Measurements from ENCODE around the gene ELOVL5.

DNA sequence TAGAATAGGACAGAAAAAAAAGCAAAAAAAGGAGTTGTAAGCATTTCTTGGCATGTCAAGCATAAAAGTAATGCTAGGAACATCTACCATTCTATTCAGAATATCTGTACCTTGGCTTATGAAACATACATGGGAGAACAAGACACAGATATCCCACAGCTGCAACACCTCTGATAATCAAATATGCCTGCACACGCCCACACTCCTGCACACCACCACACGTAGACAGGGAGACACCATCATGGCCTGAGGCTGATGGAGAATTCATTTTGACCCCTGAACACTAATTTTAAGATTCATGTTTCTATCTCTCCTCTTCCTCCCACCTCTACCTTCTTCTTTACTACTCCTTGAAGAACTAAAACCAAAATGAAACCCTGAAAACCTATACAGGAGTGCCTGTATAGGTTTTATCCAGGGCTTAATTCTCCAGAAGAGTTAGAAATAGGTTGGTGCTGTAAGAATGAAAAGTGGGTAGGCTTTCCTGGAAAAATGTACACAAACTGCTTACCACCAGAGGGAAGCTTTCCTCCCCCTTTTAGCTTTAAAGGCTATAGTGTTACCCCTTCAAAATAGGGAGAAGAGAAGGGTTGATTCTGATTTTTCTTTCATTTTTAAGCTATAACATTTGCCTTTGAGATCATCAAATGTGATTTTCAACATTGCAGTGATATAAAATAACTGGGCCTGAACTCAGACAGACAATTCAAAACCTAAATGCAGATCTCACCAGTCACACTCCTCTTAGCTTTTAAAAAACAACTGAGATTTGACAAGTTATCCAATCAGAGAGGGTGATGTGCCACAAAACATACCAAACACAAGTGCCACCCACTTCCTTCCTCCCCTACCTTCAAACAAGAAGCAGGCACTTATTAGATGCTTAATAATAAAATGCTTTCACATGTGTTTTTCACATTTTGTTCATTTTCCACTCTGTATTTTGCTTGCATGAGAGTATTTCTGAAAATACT lies 57.9 kb downstream of the ELOVL5 start:
- no peak for TF ChIP-seq TAF1 (IDR thresholded peaks at IDR 0.05; ENCODE audit: low read depth)
- TF ChIP-seq, protein P1, sequence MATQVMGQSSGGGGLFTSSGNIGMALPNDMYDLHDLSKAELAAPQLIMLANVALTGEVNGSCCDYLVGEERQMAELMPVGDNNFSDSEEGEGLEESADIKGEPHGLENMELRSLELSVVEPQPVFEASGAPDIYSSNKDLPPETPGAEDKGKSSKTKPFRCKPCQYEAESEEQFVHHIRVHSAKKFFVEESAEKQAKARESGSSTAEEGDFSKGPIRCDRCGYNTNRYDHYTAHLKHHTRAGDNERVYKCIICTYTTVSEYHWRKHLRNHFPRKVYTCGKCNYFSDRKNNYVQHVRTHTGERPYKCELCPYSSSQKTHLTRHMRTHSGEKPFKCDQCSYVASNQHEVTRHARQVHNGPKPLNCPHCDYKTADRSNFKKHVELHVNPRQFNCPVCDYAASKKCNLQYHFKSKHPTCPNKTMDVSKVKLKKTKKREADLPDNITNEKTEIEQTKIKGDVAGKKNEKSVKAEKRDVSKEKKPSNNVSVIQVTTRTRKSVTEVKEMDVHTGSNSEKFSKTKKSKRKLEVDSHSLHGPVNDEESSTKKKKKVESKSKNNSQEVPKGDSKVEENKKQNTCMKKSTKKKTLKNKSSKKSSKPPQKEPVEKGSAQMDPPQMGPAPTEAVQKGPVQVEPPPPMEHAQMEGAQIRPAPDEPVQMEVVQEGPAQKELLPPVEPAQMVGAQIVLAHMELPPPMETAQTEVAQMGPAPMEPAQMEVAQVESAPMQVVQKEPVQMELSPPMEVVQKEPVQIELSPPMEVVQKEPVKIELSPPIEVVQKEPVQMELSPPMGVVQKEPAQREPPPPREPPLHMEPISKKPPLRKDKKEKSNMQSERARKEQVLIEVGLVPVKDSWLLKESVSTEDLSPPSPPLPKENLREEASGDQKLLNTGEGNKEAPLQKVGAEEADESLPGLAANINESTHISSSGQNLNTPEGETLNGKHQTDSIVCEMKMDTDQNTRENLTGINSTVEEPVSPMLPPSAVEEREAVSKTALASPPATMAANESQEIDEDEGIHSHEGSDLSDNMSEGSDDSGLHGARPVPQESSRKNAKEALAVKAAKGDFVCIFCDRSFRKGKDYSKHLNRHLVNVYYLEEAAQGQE (IDR thresholded peaks at IDR 0.05; ENCODE audit: low read depth), result no peak
- TF ChIP-seq RAD21 (IDR thresholded peaks at IDR 0.05; ENCODE audit: low read depth), result no peak
- no peak for TF ChIP-seq EP300 (IDR thresholded peaks at IDR 0.05; ENCODE audit: borderline replicate concordance)
- TF ChIP-seq CREB1 (IDR thresholded peaks at IDR 0.05; ENCODE audit: low read depth), result no peak
- no peak for TF ChIP-seq TCF12 (IDR thresholded peaks at IDR 0.05; ENCODE audit: low read depth)
- TF ChIP-seq EGR1 (IDR thresholded peaks at IDR 0.05), result no peak
- TF ChIP-seq, protein P2, sequence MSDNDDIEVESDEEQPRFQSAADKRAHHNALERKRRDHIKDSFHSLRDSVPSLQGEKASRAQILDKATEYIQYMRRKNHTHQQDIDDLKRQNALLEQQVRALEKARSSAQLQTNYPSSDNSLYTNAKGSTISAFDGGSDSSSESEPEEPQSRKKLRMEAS (IDR thresholded peaks at IDR 0.05), result no peak

All from Ishikawa (cell line).